Measurements from ENCODE around the gene RPL22L1.
"Not testable (repeated sequence)": the region's sequence is repeated elsewhere in the genome, so short reads cannot be mapped to it uniquely, and the experiment has no call there.

RPL22L1 gene

GRCh38 chr3:170877311-170877710 is 7.3 kb upstream of the RPL22L1 start:
- not testable (repeated sequence) for DNase-seq (ENCODE audit: low spot score)

GRCh38 chr3:170876537-170876936 is 6.5 kb upstream of the RPL22L1 start:
- no peak for DNase-seq (ENCODE audit: low spot score)

GRCh38 chr3:170869239-170869590 is 780 bp downstream of the RPL22L1 start:
- no peak for DNase-seq (ENCODE audit: low spot score)

- DNase-seq (ENCODE audit: low spot score), result no peak
Measured at GRCh38 chr3:170868577-170869238, 1.3 kb downstream of the RPL22L1 start.

GRCh38 chr3:170867143-170867937 is 2.7 kb downstream of the RPL22L1 start:
- DNase-seq (ENCODE audit: low spot score), result no peak

GRCh38 chr3:170866499-170866898 is 3.5 kb downstream of the RPL22L1 start:
- DNase-seq (ENCODE audit: low spot score), result no peak

GRCh38 chr3:170865209-170866094 is 4.5 kb downstream of the RPL22L1 start:
- no peak for DNase-seq (ENCODE audit: low spot score)

GRCh38 chr3:170864525-170865208 is 5.3 kb downstream of the RPL22L1 start:
- DNase-seq (ENCODE audit: low spot score), result no peak

GRCh38 chr3:170863816-170864215 is 6.2 kb downstream of the RPL22L1 start:
- DNase-seq (ENCODE audit: low spot score), result no peak

GRCh38 chr3:170862618-170863374 is 7.2 kb downstream of the RPL22L1 start:
- no peak for DNase-seq (ENCODE audit: low spot score)

GRCh38 chr3:170858599-170858998 is 11.4 kb downstream of the RPL22L1 start:
- no peak for DNase-seq (ENCODE audit: low spot score)

GRCh38 chr3:170852324-170852723 is 17.7 kb downstream of the RPL22L1 start:
- DNase-seq (ENCODE audit: low spot score), result no peak

- no peak for DNase-seq (ENCODE audit: low spot score)
Measured at GRCh38 chr3:170848292-170848917, 21.6 kb downstream of the RPL22L1 start.

- no peak for DNase-seq (ENCODE audit: low spot score)
Measured at GRCh38 chr3:170844377-170844776, 25.6 kb downstream of the RPL22L1 start.

- no peak for DNase-seq (ENCODE audit: low spot score)
Measured at GRCh38 chr3:170840291-170840859, 29.6 kb downstream of the RPL22L1 start.

- no peak for DNase-seq (ENCODE audit: low spot score)
Measured at GRCh38 chr3:170839518-170840100, 30.4 kb downstream of the RPL22L1 start.

GRCh38 chr3:170836491-170836890 is 33.5 kb downstream of the RPL22L1 start:
- no peak for DNase-seq (ENCODE audit: low spot score)

GRCh38 chr3:170835336-170835735 is 34.7 kb downstream of the RPL22L1 start:
- DNase-seq (ENCODE audit: low spot score), result no peak

GRCh38 chr3:170830580-170830979 is 39.4 kb downstream of the RPL22L1 start:
- no peak for DNase-seq (ENCODE audit: low spot score)
